ENCODE measurements around the gene ALMS1.

The ALMS1 gene

GRCh38 chr2:73350035-73350691 is 35.5 kb upstream of the ALMS1 start:
- TF ChIP-seq CTCF (IDR thresholded peaks at IDR 0.05; ENCODE audit: borderline replicate concordance, insufficient read depth, low read depth, low read length) = no peak
- no peak overlapping the region for H3K4me3 ChIP-seq (ENCODE audit: low read depth, low read length)

- H3K4me3 ChIP-seq (ENCODE audit: low read depth, low read length) = no peak overlapping the region
- no peak for TF ChIP-seq CTCF (IDR thresholded peaks at IDR 0.05; ENCODE audit: borderline replicate concordance, insufficient read depth, low read depth, low read length)
Measured at GRCh38 chr2:73356097-73356496, 29.5 kb upstream of the ALMS1 start.

- TF ChIP-seq CTCF (IDR thresholded peaks at IDR 0.05; ENCODE audit: borderline replicate concordance, insufficient read depth, low read depth, low read length) = no peak
- H3K4me3 ChIP-seq (ENCODE audit: low read depth, low read length) = no peak overlapping the region
Measured at GRCh38 chr2:73359915-73360697, 25.5 kb upstream of the ALMS1 start.

GRCh38 chr2:73366060-73366459 is 19.6 kb upstream of the ALMS1 start:
- no peak overlapping the region for H3K4me3 ChIP-seq (ENCODE audit: low read depth, low read length)
- no peak for TF ChIP-seq CTCF (IDR thresholded peaks at IDR 0.05; ENCODE audit: borderline replicate concordance, insufficient read depth, low read depth, low read length)

- no peak for TF ChIP-seq CTCF (IDR thresholded peaks at IDR 0.05; ENCODE audit: borderline replicate concordance, insufficient read depth, low read depth, low read length)
- H3K4me3 ChIP-seq (ENCODE audit: low read depth, low read length) = no peak overlapping the region
Measured at GRCh38 chr2:73368781-73369180, 16.9 kb upstream of the ALMS1 start.

GRCh38 chr2:73370348-73370747 is 15.3 kb upstream of the ALMS1 start:
- H3K4me3 ChIP-seq (ENCODE audit: low read depth, low read length) = no peak overlapping the region
- TF ChIP-seq CTCF (IDR thresholded peaks at IDR 0.05; ENCODE audit: borderline replicate concordance, insufficient read depth, low read depth, low read length) = no peak

GRCh38 chr2:73373344-73373743 is 12.3 kb upstream of the ALMS1 start:
- no peak for TF ChIP-seq CTCF (IDR thresholded peaks at IDR 0.05; ENCODE audit: borderline replicate concordance, insufficient read depth, low read depth, low read length)
- no peak overlapping the region for H3K4me3 ChIP-seq (ENCODE audit: low read depth, low read length)

All from GM12875 (cell line).